AG04449 (cell line): ENCODE results near the gene HSD3B7.

ENCODE experiments used
- CTCF ChIA-PET: fragments of 350-600 bp; formaldehyde crosslinking; extraction: SDS; loops from one replicate; lab custom pipeline; 2021; ENCODE audit warnings: antibody characterized with exemption; lab: Yijun Ruan, JAX
- POLR2A ChIA-PET: fragments of 400-600, 350-600 bp; formaldehyde crosslinking; extraction: SDS; loops from one replicate; lab custom pipeline; 2020; ENCODE audit warnings: antibody characterized with exemption, inconsistent platforms; lab: Yijun Ruan, JAX
- DNase-seq: peaks from one replicate; pipeline ENCODE4 v3.0.0-alpha.2; 2010; ENCODE audit warnings: low read depth, low spot score
- H3K4me3 ChIP-seq: 2 replicates; pipeline ENCODE4 v1.5.1; 2011; ENCODE audit warnings: low read depth, mild to moderate bottlenecking, control low read depth, low read length
- TF ChIP-seq, protein P1 (sequence below): IDR thresholded peaks from one replicate; pipeline ENCODE4 v1.5.1; 2011; ENCODE audit warnings: mild to moderate bottlenecking, moderate library complexity, low read length, control low read depth, inconsistent platforms; ENCODE audit not compliant: insufficient read depth; ENCODE audit errors: missing control alignments

Gene HSD3B7

DNA sequence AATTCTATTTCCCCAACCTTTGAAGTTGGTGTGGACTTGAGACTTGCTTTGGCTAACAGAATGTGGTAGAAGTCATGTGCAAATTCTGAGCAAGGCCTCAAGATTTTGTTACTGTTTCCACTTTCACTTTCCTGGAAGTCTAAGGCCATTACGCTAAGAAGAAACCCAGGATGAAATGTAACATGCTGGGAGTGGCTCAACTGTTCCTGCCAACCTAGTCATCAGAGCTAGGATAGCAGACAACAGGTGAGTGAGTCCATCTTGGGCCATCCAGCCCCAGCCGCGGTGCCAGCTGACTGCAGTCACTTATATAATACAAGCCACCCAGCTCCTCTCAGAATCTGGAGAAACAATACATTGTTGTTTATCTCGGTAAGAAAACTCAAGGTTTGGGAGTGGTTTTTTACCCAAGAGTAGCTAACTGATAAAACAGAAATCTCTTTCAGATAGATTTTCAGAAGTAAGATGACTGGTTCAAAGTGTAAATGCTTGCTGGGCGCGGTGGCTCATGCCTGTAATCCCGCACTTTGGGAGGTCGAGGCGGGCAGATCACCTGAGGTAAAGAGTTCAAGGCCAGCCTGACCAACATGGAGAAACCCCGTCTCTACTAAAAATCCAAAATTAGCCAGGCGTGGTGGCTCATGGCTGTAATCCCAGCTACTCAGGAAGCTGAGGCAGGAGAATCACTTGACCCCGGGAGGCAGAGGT lies 37.7 kb downstream of the HSD3B7 start:
- ChIA-PET CTCF (interaction anchor here (0.7 to 1.1 kb wide), 3 partner anchors 9 to 39 kb away, joined by 3 to 4 read pairs (median 4); partner anchors contain the start of gene HSD3B7), POLR2A (interaction anchor here (0.6 kb wide), 1 partner anchor 45 kb away, joined by 3 read pairs; no protein-coding TSS in a partner anchor)
- H3K4me3 ChIP-seq = no peak overlapping the region
- TF ChIP-seq, protein P1, sequence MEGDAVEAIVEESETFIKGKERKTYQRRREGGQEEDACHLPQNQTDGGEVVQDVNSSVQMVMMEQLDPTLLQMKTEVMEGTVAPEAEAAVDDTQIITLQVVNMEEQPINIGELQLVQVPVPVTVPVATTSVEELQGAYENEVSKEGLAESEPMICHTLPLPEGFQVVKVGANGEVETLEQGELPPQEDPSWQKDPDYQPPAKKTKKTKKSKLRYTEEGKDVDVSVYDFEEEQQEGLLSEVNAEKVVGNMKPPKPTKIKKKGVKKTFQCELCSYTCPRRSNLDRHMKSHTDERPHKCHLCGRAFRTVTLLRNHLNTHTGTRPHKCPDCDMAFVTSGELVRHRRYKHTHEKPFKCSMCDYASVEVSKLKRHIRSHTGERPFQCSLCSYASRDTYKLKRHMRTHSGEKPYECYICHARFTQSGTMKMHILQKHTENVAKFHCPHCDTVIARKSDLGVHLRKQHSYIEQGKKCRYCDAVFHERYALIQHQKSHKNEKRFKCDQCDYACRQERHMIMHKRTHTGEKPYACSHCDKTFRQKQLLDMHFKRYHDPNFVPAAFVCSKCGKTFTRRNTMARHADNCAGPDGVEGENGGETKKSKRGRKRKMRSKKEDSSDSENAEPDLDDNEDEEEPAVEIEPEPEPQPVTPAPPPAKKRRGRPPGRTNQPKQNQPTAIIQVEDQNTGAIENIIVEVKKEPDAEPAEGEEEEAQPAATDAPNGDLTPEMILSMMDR = no peak
- no peak for DNase-seq

DNA sequence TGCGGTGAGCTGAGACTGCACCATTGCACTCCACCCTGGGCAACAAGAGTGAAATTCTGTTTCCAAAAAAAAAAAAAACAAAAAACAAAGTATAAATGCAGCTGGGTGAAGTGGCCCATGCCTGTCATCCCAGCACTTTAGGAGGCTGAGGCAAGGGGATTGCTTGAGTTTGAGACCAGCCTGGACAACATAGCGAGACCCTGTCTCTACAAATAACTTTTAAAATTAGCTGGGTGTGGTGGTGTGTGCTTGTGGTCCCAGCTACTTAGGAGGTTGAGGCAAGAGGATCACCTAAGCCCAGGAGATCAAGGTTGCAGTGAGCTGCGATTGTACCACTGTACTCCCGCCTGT lies 38.2 kb downstream of the HSD3B7 start:
- no peak for DNase-seq
- ChIA-PET POLR2A (interaction anchor here (0.6 to 1.0 kb wide), 2 partner anchors 10 to 44 kb away, joined by 3 read pairs; partner anchors contain the start of gene STX4), CTCF (interaction anchor here (0.7 to 1.0 kb wide), 2 partner anchors 9 to 38 kb away, joined by 3 read pairs; partner anchors contain the start of gene HSD3B7)
- H3K4me3 ChIP-seq = no peak overlapping the region
- TF ChIP-seq, protein P1 = no peak

DNA sequence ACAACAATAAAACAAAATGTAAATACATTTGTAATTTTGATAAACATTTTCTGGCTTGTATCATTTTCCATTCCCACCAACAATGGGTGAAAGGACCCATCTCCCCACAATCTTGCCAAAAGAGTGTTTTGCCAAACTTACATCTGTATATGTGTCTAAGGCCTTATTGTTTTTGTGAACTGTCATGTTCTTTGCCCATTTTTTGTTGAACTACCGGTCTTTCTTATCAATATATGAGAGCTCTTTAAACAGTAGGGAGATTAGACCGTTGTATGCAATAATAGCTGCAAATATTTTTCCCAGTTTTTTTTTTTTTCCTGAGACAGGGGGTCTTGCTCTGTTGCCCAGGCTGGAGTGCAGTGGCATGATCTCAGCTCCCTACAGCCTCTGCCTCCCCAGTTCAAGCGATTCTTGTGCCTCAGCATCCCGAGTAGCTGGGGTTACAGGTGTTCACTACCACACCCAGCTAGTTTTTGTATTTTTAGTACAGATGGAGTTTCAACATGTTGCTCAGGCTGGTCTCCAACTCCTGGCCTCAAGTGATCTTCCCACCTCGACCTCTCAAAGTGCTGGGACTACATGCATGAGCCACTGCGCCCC lies 38.7 kb downstream of the HSD3B7 start:
- TF ChIP-seq, protein P1 = no peak
- ChIA-PET POLR2A (interaction anchor here (1.0 kb wide), 1 partner anchor 10 kb away, joined by 3 read pairs; the partner anchor contains the start of gene STX4), CTCF (interaction anchor here (0.7 to 1.0 kb wide), 2 partner anchors 9 to 39 kb away, joined by 3 read pairs; partner anchors contain the start of gene HSD3B7)
- no peak overlapping the region for H3K4me3 ChIP-seq
- no peak for DNase-seq

DNA sequence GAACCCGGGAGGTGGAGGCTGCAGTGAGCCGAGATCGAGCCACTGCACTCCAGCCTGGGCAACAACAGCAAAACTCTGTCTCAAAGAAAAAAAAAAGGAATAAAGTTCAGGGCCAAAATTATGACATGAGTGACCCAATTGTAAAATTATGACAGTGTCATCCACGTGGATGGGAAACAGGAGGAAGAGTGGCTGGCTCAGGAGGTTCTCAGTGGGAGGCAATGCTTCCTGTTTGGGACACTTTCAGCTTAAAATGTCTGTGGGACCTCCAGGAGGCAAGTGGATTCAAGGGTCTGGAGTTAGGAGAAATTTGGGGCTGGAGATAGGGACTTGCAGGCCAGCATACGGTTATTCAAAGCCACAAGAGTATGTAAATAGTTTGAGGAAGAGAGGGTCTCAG lies 40.3 kb downstream of the HSD3B7 start:
- CTCF ChIA-PET = interaction anchor here (1.2 to 1.3 kb wide), 2 partner anchors 9 to 40 kb away, joined by 3 to 4 read pairs; partner anchors contain the start of gene HSD3B7
- H3K4me3 ChIP-seq = no peak overlapping the region
- TF ChIP-seq, protein P1 = no peak
- no peak for DNase-seq
- POLR2A ChIA-PET = no interaction called here

DNA sequence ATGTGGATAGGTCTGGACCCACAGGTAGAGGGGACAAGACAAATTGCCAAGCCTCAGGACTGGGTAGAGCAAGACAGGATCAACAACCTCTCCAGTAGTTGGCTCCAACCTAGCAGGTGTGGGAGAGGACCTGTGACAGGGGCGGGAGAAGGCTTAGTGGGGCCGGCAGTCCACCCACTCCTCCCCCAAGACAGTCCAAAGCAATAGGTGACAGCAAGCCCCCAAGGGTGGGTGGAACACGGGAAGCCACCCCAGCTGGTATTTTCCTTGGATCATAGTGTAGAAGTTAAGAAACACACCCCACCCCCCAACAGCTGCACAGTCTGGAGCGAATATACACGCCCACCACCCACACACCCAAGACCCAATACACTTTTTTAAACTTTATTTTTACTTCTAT lies 44.3 kb downstream of the HSD3B7 start:
- CTCF ChIA-PET = no interaction called here

More for the DNA sequence above, 44.3 kb downstream of the HSD3B7 start:
- POLR2A ChIA-PET = no interaction called here
- TF ChIP-seq, protein P1 = no peak
- no peak for DNase-seq
- H3K4me3 ChIP-seq = no peak overlapping the region
